Activated naive CD4-positive, alpha-beta T cell treated with anti-CD3 and anti-CD28 coated beads for 36 hours (primary cell): ENCODE data around the gene SRSF8. TPM values are rescaled to one million over a fixed set of nuclear protein-coding genes. Genes with fewer than 3 reads are reported as not detected.
"Not testable (repeated sequence)": the region's sequence is repeated elsewhere in the genome, so short reads cannot be mapped to it uniquely, and the experiment has no call there.

Experiments
- CTCF ChIA-PET: fragments of 350-600 bp; sonication (Branson Sonifier 250); formaldehyde crosslinking; loops from one replicate; lab custom pipeline; 2021; ENCODE audit warnings: antibody characterized with exemption; lab: Charles Lee
- DNase-seq: peaks from one replicate; pipeline ENCODE4 v3.0.0-alpha.2; 2020
- H3K27ac Mint-ChIP-seq: one replicate; pipeline ENCODE4 v1.8.0; 2021; ENCODE audit warnings: mild to moderate bottlenecking, mixed read lengths
- H3K27me3 Mint-ChIP-seq: one replicate; pipeline ENCODE4 v1.8.0; 2021; ENCODE audit warnings: low read depth, mixed read lengths
- H3K36me3 Mint-ChIP-seq: one replicate; pipeline ENCODE4 v1.8.0; 2021; ENCODE audit warnings: low read depth, mixed read lengths
- H3K4me1 Mint-ChIP-seq: one replicate; pipeline ENCODE4 v1.8.0; 2021; ENCODE audit warnings: low read depth, mixed read lengths
- H3K4me3 Mint-ChIP-seq: one replicate; pipeline ENCODE4 v1.8.0; 2021; ENCODE audit warnings: mild to moderate bottlenecking, moderate library complexity, mixed read lengths
- H3K9me3 Mint-ChIP-seq: one replicate; pipeline ENCODE4 v1.8.0; 2021; ENCODE audit warnings: mixed read lengths
- intact Hi-C: fragments of 100-400 bp; cut with micrococcal nuclease; formaldehyde crosslinking; loops from one replicate; pipeline ENCODE4 v1.15.1; 2023
- total RNA-seq, 2 experiments: library from RNA; stranded (reverse); gene quantifications; one replicate each; pipeline ENCODE4 v1.2.3, GENCODE V29; 2021

SRSF8 gene
- total RNA-seq, 2 experiments from 2014 or later: 20.5 to 22.9 TPM

DNA sequence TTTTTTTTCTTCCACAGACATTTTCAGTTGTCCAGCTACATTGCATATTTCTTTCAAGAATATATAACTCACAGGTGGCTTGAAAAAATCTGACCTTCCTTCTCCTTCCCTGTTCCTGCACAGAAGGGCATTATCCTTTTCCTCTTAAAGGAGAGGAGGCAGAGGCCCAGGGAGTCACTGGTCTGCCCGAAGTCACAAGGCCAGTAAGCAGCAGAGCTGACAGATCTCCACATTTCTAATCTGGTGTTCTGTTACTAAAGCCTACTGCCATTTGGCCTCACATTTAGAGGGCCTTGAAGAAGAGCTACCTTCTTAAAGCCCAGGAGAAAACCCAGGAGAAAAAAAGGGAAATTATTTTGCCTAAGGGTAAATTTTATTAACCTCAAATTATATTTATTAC is 35.2 kb downstream of the SRSF8 start:
- peaks cover 14% of the 10 kb centered on the region for H3K36me3 Mint-ChIP-seq
- no peaks in the 10 kb centered on the region for H3K27me3 Mint-ChIP-seq
- no peak for DNase-seq
- H3K9me3 Mint-ChIP-seq: no peaks in the 10 kb centered on the region
- CTCF ChIA-PET: interaction anchor here (1.5 to 2.5 kb wide), 2 partner anchors 9 to 35 kb away, joined by 4 to 12 read pairs; partner anchors contain the start of gene SRSF8
- H3K4me3 Mint-ChIP-seq: no peak overlapping the region
- intact Hi-C loops: no loop called here
- peaks cover 13% of the 10 kb centered on the region for H3K4me1 Mint-ChIP-seq
- no peak overlapping the region for H3K27ac Mint-ChIP-seq

DNA sequence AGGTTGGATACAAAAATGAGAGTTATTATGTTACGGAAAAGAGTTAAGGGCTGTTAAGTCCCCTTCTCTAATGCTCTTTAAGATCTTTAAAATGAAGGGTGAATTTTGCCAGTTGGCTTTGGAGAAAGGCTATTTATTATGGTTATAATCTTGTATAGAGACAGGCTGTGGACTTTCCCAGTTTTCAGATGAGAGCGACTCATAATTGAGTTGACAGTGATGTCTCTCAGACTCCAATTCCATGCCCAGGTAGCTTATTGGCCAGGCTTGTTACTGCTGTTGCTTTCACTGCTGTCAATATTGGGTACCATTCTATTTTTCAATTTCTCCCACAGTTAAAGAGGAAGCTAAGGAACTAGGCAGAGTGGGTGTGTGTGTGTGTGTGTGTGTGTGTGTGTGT is 36.0 kb downstream of the SRSF8 start:
- H3K27ac Mint-ChIP-seq: no peak overlapping the region
- H3K36me3 Mint-ChIP-seq: peaks cover 16% of the 10 kb centered on the region
- no peak for DNase-seq
- CTCF ChIA-PET: interaction anchor here (1.5 to 2.5 kb wide), 2 partner anchors 9 to 36 kb away, joined by 3 to 12 read pairs; partner anchors contain the start of gene SRSF8
- no peak overlapping the region for H3K4me3 Mint-ChIP-seq
- intact Hi-C loops: no loop called here
- no peaks in the 10 kb centered on the region for H3K27me3 Mint-ChIP-seq
- H3K9me3 Mint-ChIP-seq: no peaks in the 10 kb centered on the region
- peaks cover 7% of the 10 kb centered on the region for H3K4me1 Mint-ChIP-seq

DNA sequence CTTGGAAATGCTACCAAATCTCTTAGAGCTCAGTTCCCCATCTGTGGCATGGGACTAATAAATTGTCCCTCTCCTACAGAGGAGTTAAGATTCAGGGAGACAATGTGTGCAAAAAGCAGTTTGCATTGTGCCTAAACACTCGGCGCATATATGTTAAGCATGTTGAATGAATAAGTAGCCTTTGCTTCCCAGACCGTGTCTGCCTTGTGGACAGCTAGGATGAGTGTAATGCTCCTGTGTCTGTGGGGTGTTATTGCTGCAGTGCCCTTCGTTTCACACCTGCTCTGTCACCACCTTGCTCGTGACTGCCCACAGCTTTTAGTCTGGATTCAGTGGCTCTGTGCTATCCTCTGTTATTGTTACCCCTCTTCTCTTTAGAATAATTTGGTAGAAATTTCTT is 37.0 kb downstream of the SRSF8 start:
- intact Hi-C loops: no loop called here
- Mint-ChIP-seq H3K27ac (no peak overlapping the region), H3K27me3 (no peaks in the 10 kb centered on the region), H3K4me1 (peaks cover 7% of the 10 kb centered on the region), H3K4me3 (no peak overlapping the region), H3K9me3 (no peaks in the 10 kb centered on the region), H3K36me3 (peaks cover 12% of the 10 kb centered on the region)
- no peak for DNase-seq
- CTCF ChIA-PET: interaction anchor here (1.5 to 2.5 kb wide), 2 partner anchors 10 to 37 kb away, joined by 3 to 12 read pairs; partner anchors contain the start of gene SRSF8

DNA sequence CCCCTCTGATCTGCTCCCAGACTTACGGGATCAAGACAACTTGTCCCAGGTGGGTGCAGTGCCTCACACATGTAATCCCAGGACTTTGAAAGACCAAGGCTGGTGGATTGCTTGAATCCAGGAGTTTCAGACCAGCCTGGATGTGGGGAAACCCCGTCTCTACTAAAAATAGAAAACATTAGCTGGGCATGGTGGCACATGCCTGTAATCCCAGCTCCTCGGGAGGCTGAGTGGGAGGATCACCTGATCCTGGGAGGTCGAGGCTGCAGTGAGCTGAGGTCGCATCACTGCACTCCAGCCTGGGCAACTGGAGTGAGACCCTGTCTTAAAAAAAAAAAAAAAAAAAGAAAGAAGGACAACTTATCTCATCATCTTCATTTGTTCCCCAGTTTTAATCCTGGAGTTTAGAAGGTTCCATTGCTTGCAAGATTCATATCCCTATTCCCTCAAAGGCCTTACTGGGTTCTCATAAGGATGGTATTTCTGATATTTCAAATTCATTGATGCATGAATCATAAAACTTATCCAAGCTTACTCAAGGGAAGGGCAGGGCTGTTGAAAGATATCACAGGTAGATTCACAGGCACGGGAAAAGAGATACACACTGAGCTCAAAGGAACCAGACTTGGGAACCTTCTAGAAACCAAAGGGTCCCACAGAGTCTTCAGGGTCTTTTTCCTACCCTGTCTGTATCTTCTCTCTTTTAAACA is 37.6 kb downstream of the SRSF8 start:
- CTCF ChIA-PET: interaction anchor here (1.5 to 2.5 kb wide), 2 partner anchors 11 to 37 kb away, joined by 3 to 12 read pairs; partner anchors contain the start of gene SRSF8
- Mint-ChIP-seq H3K36me3 (peaks cover 12% of the 10 kb centered on the region), H3K4me1 (peaks cover 7% of the 10 kb centered on the region), H3K27ac (no peak overlapping the region), H3K9me3 (no peaks in the 10 kb centered on the region), H3K27me3 (no peaks in the 10 kb centered on the region), H3K4me3 (no peak overlapping the region)
- intact Hi-C loops: no loop called here
- no peak for DNase-seq

DNA sequence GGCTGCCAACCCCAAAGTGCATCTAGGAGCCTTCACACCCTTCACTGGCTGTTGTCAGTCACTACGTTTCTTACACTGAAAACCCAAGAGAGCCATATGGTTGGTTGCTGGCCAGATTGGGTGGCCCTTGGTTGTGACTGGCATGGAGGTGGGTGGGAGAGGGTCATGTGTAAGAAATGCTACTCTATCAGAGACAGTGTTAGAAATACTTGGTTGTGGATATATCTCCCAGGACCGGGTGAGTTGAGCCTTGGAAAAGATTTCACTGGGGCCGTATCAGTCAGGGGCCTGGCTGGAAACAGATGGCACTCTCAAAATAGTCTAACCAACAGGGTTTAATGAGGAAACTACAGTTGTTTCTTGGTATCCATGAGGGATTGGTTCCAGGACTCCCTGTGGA is 38.1 kb downstream of the SRSF8 start:
- no peak for DNase-seq
- H3K27ac Mint-ChIP-seq: no peak overlapping the region
- H3K36me3 Mint-ChIP-seq: peaks cover 12% of the 10 kb centered on the region
- H3K9me3 Mint-ChIP-seq: no peaks in the 10 kb centered on the region
- CTCF ChIA-PET: interaction anchor here (1.1 kb wide), 1 partner anchor 12 kb away, joined by 3 read pairs; no protein-coding TSS in a partner anchor
- H3K4me3 Mint-ChIP-seq: no peak overlapping the region
- intact Hi-C loops: no loop called here
- H3K4me1 Mint-ChIP-seq: peaks cover 7% of the 10 kb centered on the region
- no peaks in the 10 kb centered on the region for H3K27me3 Mint-ChIP-seq

DNA sequence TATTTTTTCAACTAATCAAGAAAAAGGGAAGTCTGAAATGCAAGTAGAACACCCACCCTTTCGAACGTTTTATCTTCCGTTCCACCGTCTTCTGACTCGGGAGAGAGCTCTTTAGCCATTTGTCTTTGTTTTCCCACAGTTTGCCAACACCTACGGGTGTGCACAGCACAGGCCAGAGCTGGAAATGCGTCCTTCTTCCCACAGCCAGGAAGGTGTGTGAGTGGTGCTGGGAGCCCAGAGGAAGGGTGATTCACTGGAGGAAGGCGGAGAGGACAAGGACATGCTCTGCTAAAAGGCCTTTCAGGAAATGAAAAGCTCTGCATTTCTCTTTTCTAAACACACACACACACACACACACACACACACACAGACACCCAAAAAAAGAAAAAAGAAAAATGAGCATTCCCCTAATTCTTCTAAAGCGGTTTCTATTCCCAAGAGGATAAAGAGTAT is 41.5 kb downstream of the SRSF8 start:
- peaks cover 5% of the 10 kb centered on the region for H3K4me1 Mint-ChIP-seq
- DNase-seq: no peak
- CTCF ChIA-PET: no interaction called here
- H3K27ac Mint-ChIP-seq: no peak overlapping the region
- intact Hi-C loops: no loop called here
- no peak overlapping the region for H3K4me3 Mint-ChIP-seq
- H3K9me3 Mint-ChIP-seq: no peaks in the 10 kb centered on the region
- no peaks in the 10 kb centered on the region for H3K27me3 Mint-ChIP-seq
- peaks cover 13% of the 10 kb centered on the region for H3K36me3 Mint-ChIP-seq

DNA sequence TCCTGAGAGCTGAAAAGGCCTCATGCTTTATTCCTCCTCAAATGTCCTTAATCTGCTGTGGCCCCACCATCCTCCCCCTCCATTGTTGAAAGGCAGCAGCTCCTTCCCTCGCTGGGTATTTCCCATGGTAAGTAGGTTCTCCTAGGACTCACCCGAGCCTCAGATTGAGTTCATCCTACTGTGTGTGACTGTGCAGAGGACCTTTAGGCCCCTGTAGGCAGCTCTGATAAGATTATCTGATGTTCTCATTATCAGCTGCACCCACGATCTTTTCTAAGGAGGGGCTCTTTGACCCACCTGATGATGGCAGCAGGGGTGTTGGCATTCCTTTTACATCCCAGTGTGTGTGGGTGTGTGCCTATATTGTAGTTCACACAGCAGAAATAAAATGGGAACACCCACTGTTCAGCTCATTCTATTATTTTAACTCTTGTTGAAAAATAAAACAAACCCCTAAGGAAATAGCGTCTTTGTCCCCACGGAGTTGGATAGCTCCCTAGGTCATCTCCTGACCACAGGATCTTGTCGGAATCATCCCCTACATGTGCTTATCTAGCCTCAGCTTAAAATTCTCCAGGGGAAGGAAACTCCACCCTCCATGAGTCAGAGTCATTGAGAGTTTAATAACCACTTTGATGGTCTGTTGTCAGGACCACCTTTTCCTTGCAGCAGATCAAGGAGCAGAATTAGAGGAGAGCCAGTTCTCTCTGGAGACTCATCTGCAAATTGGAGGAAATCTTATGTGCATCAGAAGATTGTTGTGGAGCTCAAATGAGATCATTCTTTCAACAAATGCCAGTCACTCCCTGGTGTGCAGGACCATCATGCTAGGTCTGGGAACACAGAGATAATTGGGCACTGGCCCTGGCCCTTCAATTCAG is 42.2 kb downstream of the SRSF8 start:
- DNase-seq: no peak
- H3K9me3 Mint-ChIP-seq: no peaks in the 10 kb centered on the region
- no peaks in the 10 kb centered on the region for H3K27me3 Mint-ChIP-seq
- H3K4me3 Mint-ChIP-seq: no peak overlapping the region
- peaks cover 18% of the 10 kb centered on the region for H3K36me3 Mint-ChIP-seq
- peaks cover 5% of the 10 kb centered on the region for H3K4me1 Mint-ChIP-seq
- CTCF ChIA-PET: no interaction called here
- intact Hi-C loops: no loop called here
- H3K27ac Mint-ChIP-seq: no peak overlapping the region

DNA sequence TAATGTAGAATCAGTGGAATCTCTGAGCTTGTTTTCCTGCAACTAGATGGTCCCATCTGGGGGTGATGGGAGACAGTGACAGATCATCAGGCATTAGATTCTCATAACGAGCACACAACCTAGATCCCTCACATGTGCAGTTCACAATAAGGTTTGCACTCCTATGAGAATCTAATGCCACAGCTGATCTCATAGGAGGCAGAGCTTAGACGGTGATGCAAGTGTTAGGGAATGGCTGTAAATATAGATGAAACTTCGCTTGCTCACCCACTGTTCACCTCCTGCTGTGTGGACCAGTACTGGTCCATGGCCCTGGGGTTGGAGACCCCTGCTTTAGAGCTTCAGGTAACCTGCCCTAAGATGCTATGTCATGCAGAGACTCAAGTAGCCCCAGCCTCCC is 44.8 kb downstream of the SRSF8 start:
- CTCF ChIA-PET, H3K27me3 Mint-ChIP-seq, H3K4me3 Mint-ChIP-seq, DNase-seq, H3K4me1 Mint-ChIP-seq, intact Hi-C loops, H3K27ac Mint-ChIP-seq, H3K9me3 Mint-ChIP-seq: not testable (repeated sequence)
- H3K36me3 Mint-ChIP-seq: peaks cover 18% of the 10 kb centered on the region

DNA sequence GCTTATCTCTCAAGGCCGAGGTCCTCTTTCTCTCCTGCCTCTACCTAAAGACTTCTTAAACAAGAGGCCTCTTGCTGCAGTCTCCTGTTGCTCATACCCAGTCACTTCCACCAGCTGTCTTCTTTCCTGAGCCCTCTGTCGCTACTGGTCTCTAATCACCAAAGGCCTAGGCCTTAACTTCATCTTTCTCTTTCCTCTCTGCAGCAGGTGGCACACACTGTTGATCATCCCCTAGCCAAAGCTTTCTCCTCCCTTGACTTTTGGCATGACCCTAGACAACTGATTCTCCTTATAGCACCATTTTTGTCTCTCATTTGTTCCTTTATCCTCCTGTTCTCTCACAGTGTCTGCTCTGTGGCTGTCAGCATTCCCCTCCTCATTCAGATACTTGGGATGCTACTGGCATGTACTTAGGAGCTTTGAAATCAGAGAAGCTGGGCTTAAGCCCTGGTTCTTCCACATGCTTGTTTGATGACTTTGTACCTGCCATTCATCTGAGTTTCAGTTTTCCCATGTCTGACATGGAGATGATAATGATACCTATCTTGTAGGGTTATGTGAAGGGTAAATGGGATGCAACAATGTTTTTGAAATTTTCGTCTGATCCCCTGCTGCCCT is 45.3 kb downstream of the SRSF8 start:
- no peak overlapping the region for H3K27ac Mint-ChIP-seq
- H3K4me1 Mint-ChIP-seq: peaks cover 4% of the 10 kb centered on the region
- H3K36me3 Mint-ChIP-seq: peaks cover 17% of the 10 kb centered on the region
- H3K9me3 Mint-ChIP-seq: no peaks in the 10 kb centered on the region
- no peak for DNase-seq
- intact Hi-C loops: no loop called here
- no peaks in the 10 kb centered on the region for H3K27me3 Mint-ChIP-seq
- CTCF ChIA-PET: interaction anchor here (1.0 kb wide), 1 partner anchor 19 kb away, joined by 3 read pairs; no protein-coding TSS in a partner anchor
- no peak overlapping the region for H3K4me3 Mint-ChIP-seq

DNA sequence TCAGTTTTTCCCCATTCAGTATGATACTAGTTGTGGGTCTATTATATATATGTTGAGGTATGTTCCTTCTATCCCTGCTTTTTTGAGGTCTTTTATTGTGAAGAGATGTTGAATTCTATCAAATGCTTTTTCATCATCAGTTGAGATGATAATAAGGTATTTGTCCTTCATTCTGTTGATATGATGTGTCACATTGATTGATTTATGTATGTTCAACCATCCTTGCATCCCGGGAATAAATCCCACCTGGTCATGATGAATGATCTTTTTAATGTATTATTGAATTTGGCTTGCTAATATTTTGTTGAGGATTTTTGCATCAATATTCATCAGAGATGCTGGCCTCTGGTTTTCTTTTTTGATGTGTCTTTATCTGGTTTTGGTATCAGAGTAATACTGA is 48.9 kb downstream of the SRSF8 start:
- DNase-seq: no peak
- CTCF ChIA-PET: no interaction called here
- H3K36me3 Mint-ChIP-seq: peaks cover 8% of the 10 kb centered on the region
- no peak overlapping the region for H3K27ac Mint-ChIP-seq
- H3K9me3 Mint-ChIP-seq: peaks cover 3% of the 10 kb centered on the region
- no peaks in the 10 kb centered on the region for H3K27me3 Mint-ChIP-seq
- intact Hi-C loops: no loop called here
- H3K4me3 Mint-ChIP-seq: no peak overlapping the region
- peaks cover 8% of the 10 kb centered on the region for H3K4me1 Mint-ChIP-seq

DNA sequence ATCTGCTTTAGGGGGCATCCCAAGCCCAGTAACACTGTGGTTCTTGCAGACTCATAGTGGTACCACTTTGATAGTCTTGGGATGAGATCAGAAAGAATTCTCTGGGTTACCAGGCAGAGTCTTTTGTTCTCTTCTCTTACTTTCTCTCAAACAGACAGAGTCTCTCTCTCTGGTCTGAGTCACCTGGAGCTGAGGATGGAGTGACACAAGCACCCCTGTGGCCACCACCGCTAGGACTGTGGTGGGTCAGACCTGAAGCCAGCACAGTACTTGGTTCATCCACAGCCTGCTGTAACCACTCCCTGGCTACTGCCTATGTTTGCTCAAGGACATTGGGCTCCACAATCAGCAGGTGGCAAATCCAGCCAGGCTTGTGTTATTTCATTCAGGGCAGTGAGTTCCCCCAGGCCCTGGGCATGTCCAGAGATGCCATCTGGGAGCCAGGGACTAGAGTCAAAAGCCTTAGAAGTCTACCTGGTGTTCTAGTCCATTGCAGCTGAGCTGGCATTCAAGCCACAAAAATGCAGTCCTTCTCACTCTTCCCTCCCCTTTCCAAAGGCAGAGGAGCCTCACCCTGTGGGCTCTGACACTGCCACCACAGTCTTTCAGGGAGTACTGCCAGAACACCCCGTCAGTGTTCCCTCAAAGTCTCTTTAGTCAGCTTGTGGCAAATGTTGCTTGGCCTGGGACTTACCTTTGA is 52.8 kb downstream of the SRSF8 start:
- peaks cover 3% of the 10 kb centered on the region for H3K9me3 Mint-ChIP-seq
- no peaks in the 10 kb centered on the region for H3K27me3 Mint-ChIP-seq
- no peak overlapping the region for H3K27ac Mint-ChIP-seq
- intact Hi-C loops: no loop called here
- peaks cover 5% of the 10 kb centered on the region for H3K4me1 Mint-ChIP-seq
- H3K36me3 Mint-ChIP-seq: peaks cover 3% of the 10 kb centered on the region
- CTCF ChIA-PET: no interaction called here
- no peak for DNase-seq
- H3K4me3 Mint-ChIP-seq: no peak overlapping the region
